K562 (cell line): ENCODE measurements around the gene SLC4A11. TPM values are rescaled to one million over a fixed set of nuclear protein-coding genes. Genes with fewer than 3 reads are reported as not detected.
A peak's percentile ranks its signal among the peaks of the same experiment; 100 is the strongest.

Experiments
- ATAC-seq: fragments of 200-7000 bp; cut with Tn5 transposase; 3 replicates; pipeline ENCODE4 v1.9.1; 2020; ENCODE audit warnings: moderate library complexity
- BruUV-seq: library from RNA; stranded (reverse); fragments of 400-500 nt; replicated peaks from 2 replicates; lab custom pipeline; 2021; lab: Mats Ljungman, UMichigan
- CTCF ChIA-PET: fragments of 300-600 bp; formaldehyde crosslinking; extraction: SDS; loops from one replicate; lab custom pipeline; 2021; ENCODE audit warnings: low intra/inter-chr PET ratio; lab: Yijun Ruan, JAX
- POLR2A ChIA-PET: fragments of 300-600, 350-650 bp; sonication (Branson Sonifier 250); formaldehyde crosslinking; extraction: SDS; loops from one replicate; lab custom pipeline; 2021; ENCODE audit warnings: antibody characterized with exemption, inconsistent platforms; lab: Yijun Ruan, JAX
- DNase-seq, 4 experiments: peaks; one replicate each; pipeline versions ENCODE4 v3.0.0 to v3.0.0-alpha.2; 2011 to 2018; ENCODE audit warnings: low spot score in 3 of 4, mixed read lengths in 3 of 4; ENCODE audit errors: extremely low read depth in 1 of 4
- FAIRE-seq: peaks from 2 replicates; lab custom pipeline; 2011; peaks lifted over from hg19 to GRCh38; lab: Jason Lieb, UNC
- H2AFZ ChIP-seq: 2 replicates; pipeline ENCODE4 v1.6.0; 2011; ENCODE audit warnings: low read depth, low read length, control low read depth, inconsistent platforms
- H3K27ac ChIP-seq: fragments of 200-600 bp; 3 replicates; pipeline ENCODE4 v1.8.0; 2011; ENCODE audit warnings: low read depth, mild to moderate bottlenecking, control low read depth, inconsistent platforms, low read length, moderate library complexity, mixed read lengths; ENCODE audit errors: extremely low read depth
- H3K27me3 ChIP-seq, 2 experiments: fragments of 300-600 bp in 1 of 2; 2 replicates in 1 of 2; 3 replicates in 1 of 2; pipeline versions ENCODE4 v1.6.0 to v1.8.0; 2011; ENCODE audit warnings: inconsistent platforms in 2 of 2, low read length in 2 of 2, mild to moderate bottlenecking in 1 of 2, mixed read lengths in 1 of 2, moderate library complexity in 1 of 2; ENCODE audit not compliant: control insufficient read depth in 2 of 2, insufficient read depth in 2 of 2
- H3K36me3 ChIP-seq: fragments of 300-600 bp; 3 replicates; pipeline ENCODE4 v1.8.0; 2011; ENCODE audit warnings: mild to moderate bottlenecking, low read length, inconsistent platforms; ENCODE audit not compliant: control insufficient read depth, insufficient read depth
- H3K4me1 ChIP-seq, 2 experiments: fragments of 200-600 bp in 1 of 2; replicated peaks in 1 of 2; 2 replicates in 1 of 2; 3 replicates in 1 of 2; pipeline versions ENCODE4 v1.5.1 to v1.8.0; 2011; ENCODE audit warnings: inconsistent platforms in 2 of 2, low read length in 2 of 2, mild to moderate bottlenecking in 1 of 2, mixed read lengths in 1 of 2, moderate library complexity in 1 of 2; ENCODE audit not compliant: control insufficient read depth in 2 of 2, insufficient read depth in 2 of 2
- H3K4me2 ChIP-seq: 2 replicates; pipeline ENCODE4 v1.6.1; 2011; ENCODE audit warnings: low read length, control low read depth, inconsistent platforms, mixed read lengths; ENCODE audit not compliant: insufficient read depth
- H3K4me3 ChIP-seq: fragments of 200-600 bp; sonication (generic), shearing (Covaris generic); 2 replicates; pipeline ENCODE4 v1.5.1; 2016; ENCODE audit warnings: control low read depth, inconsistent platforms
- H3K79me2 ChIP-seq: fragments of 200-600 bp; 3 replicates; pipeline ENCODE4 v1.8.0; 2011; ENCODE audit warnings: low read length, inconsistent platforms; ENCODE audit not compliant: control insufficient read depth, insufficient read depth
- H3K9ac ChIP-seq, 2 experiments: 2 replicates each; pipeline versions ENCODE4 v1.6.0 to v1.6.1; 2011; ENCODE audit warnings: low read depth in 2 of 2, low read length in 2 of 2, control low read depth in 1 of 2, inconsistent platforms in 1 of 2, mild to moderate bottlenecking in 1 of 2, mixed read lengths in 1 of 2; ENCODE audit not compliant: insufficient read depth in 1 of 2
- H3K9me1 ChIP-seq: one replicate; pipeline ENCODE4 v1.6.0; 2011; ENCODE audit warnings: inconsistent platforms, mild to moderate bottlenecking, low read length, moderate library complexity; ENCODE audit not compliant: control insufficient read depth, insufficient read depth
- H3K9me3 ChIP-seq: replicated peaks from 2 replicates; pipeline ENCODE4 v1.5.1; 2011; ENCODE audit warnings: low read depth, low read length, inconsistent platforms; ENCODE audit not compliant: control insufficient read depth, insufficient read depth
- H4K20me1 ChIP-seq: replicated peaks from 2 replicates; pipeline ENCODE4 v1.6.1; 2011; ENCODE audit warnings: low read length, inconsistent platforms, mixed read lengths; ENCODE audit not compliant: control insufficient read depth, insufficient read depth
- BCOR ChIP-seq: fragments of 450-650 bp; IDR thresholded peaks from 2 replicates; pipeline ENCODE4 v1.6.1; 2016
- ELF2 ChIP-seq: fragments of 250-450 bp; sonication (Bioruptor Pico); IDR thresholded peaks from 2 replicates; pipeline ENCODE4 v1.5.0; 2021; ENCODE audit warnings: mild to moderate bottlenecking
- HMG20A ChIP-seq: fragments of 450-650 bp; formaldehyde crosslinking; conservative IDR thresholded peaks from 2 replicates; pipeline ENCODE4 v1.4.0; 2020; ENCODE audit warnings: mild to moderate bottlenecking, mixed read lengths
- MEF2A ChIP-seq: IDR thresholded peaks from 2 replicates; pipeline ENCODE4 v1.6.1; 2011; ENCODE audit warnings: low read depth, mild to moderate bottlenecking, low read length, moderate library complexity; ENCODE audit not compliant: control insufficient read depth
- TAF9B ChIP-seq: fragments of 450-650 bp; IDR thresholded peaks from 2 replicates; pipeline ENCODE4 v1.6.1; 2018; ENCODE audit warnings: mild to moderate bottlenecking; ENCODE audit not compliant: partially characterized antibody
- ZBTB49 ChIP-seq: sonication (generic); formaldehyde crosslinking; IDR thresholded peaks from 2 replicates; pipeline ENCODE4 v1.8.0; 2022; ENCODE audit warnings: missing genetic modification reagents, mild to moderate bottlenecking, borderline replicate concordance
- ZFP36 ChIP-seq: fragments of 150-350 bp; IDR thresholded peaks from 2 replicates; pipeline ENCODE4 v1.6.1; 2018; ENCODE audit warnings: low read length, low read depth; ENCODE audit not compliant: partially characterized antibody
- ZNF436 ChIP-seq: fragments of 250-450, 450-650 bp; sonication (Bioruptor Pico); formaldehyde crosslinking; IDR thresholded peaks from 2 replicates; pipeline ENCODE4 v1.7.0; 2020; ENCODE audit warnings: mild to moderate bottlenecking
- WGBS: fragments of 100-300 bp; shearing (Covaris generic); methylation state at CpG from one replicate; pipeline ENCODE4 v1.1.6; 2016; ENCODE audit warnings: low coverage, mixed read lengths; ENCODE audit not compliant: insufficient coverage; ENCODE audit errors: missing lambda C conversion rate; 5-methylcytosine and 5-hydroxymethylcytosine counted together
- in situ Hi-C: fragments of 300-500 bp; cut with MboI; formaldehyde crosslinking; loops from 4 replicates; pipeline ENCODE4 v1.15.0; 2018; ENCODE audit warnings: inconsistent platforms, mixed read lengths
- intact Hi-C: fragments of 100-400 bp; cut with micrococcal nuclease; formaldehyde crosslinking; loops from 2 replicates; pipeline ENCODE4 v1.14.2; 2022
- polyA plus RNA-seq, 8 experiments: library from polyadenylated mRNA; depleted of rRNA in 4 of 8; stranded (reverse) in 5 of 8; unstranded in 3 of 8; fragments of >200 nt; fragmentation: Nextera tagmentation in 2 of 8; fragmentation: Illumina TruSeq in 1 of 8; extraction: Ambion mirVana in 2 of 8; extraction: Trizol in 1 of 8; gene quantifications; 2 replicates each; pipeline versions ENCODE4 v1.2.1 to v1.2.3, GENCODE V29; 2011 to 2014; ENCODE audit warnings: inconsistent platforms in 1 of 8, missing spikeins in 1 of 8
- total RNA-seq, 7 experiments: library from RNA; depleted of rRNA in 6 of 7; stranded (reverse); fragments of >200 nt in 6 of 7; fragmentation: Illumina TruSeq in 2 of 7; extraction: Trizol in 2 of 7; gene quantifications; 2 replicates each; pipeline versions ENCODE4 v1.2.1 to v1.2.3, GENCODE V29; 2011 to 2021; ENCODE audit warnings: low replicate concordance in 1 of 7
- TF ChIP-seq, protein P1 (sequence below): fragments of 250-450 bp; sonication (Bioruptor Pico); IDR thresholded peaks from 2 replicates; pipeline ENCODE4 v1.4.0; 2020; ENCODE audit warnings: mild to moderate bottlenecking, moderate library complexity, borderline replicate concordance
- TF ChIP-seq, protein P2 (sequence below): fragments of 450-650 bp; formaldehyde crosslinking; IDR thresholded peaks from 2 replicates; pipeline ENCODE4 v1.4.0; 2020; ENCODE audit warnings: mild to moderate bottlenecking, moderate library complexity

The SLC4A11 gene
- total and polyA plus RNA-seq, 9 of the 15 experiments (the other 6 are each of a cell fraction or from before 2014, with no cell fraction given), result 0.10 to 2.0 (median 0.20) TPM

GRCh38 chr20:3235666-3236324 lies 3.2 kb downstream of the SLC4A11 start:
- H3K4me1 ChIP-seq, result peaks cover 0 to 33% of the 10 kb centered on the region in 2 experiments; a peak in 2 of 5 replicates
- no peak overlapping the region for H3K4me3 ChIP-seq
- POLR2A ChIA-PET, result interaction anchor here (0.6 kb wide), 1 partner anchor 10 kb away, joined by 3 read pairs; no protein-coding TSS in a partner anchor
- DNase-seq (no peak), ATAC-seq (no peak), FAIRE-seq (no peak)
- no peak overlapping the region for H3K9ac ChIP-seq
- H2AFZ ChIP-seq, result no peak overlapping the region
- BruUV-seq, result no TSS peak
- CTCF ChIA-PET, result no interaction called here
- no peak overlapping the region for H3K27ac ChIP-seq
- in situ Hi-C loops, result no loop called here
- H3K4me2 ChIP-seq, result no peak overlapping the region
- H3K36me3 ChIP-seq, result no peaks in the 10 kb centered on the region
- H3K27me3 ChIP-seq, result peaks cover 8 to 50% of the 10 kb centered on the region in 2 experiments; a peak in 3 of 5 replicates
- no peaks in the 10 kb centered on the region for H3K9me1 ChIP-seq
- 13% methylated on average over 4 of the region's 4 CpGs for WGBS
- H3K9me3 ChIP-seq, result no peaks in the 10 kb centered on the region
- H4K20me1 ChIP-seq, result no peaks in the 10 kb centered on the region
- intact Hi-C loops, result no loop called here
- no peaks in the 10 kb centered on the region for H3K79me2 ChIP-seq
- TF ChIP-seq MEF2A, result no peak
- TF ChIP-seq ZFP36, result peak; percentile 94
- TF ChIP-seq ZNF436 (CRISPR knock-in tag), result peak; percentile 72; the same call in 1 of the 2 replicates
- TF ChIP-seq ZBTB49 (CRISPR knock-in tag), result no peak
- TF ChIP-seq, protein P1, sequence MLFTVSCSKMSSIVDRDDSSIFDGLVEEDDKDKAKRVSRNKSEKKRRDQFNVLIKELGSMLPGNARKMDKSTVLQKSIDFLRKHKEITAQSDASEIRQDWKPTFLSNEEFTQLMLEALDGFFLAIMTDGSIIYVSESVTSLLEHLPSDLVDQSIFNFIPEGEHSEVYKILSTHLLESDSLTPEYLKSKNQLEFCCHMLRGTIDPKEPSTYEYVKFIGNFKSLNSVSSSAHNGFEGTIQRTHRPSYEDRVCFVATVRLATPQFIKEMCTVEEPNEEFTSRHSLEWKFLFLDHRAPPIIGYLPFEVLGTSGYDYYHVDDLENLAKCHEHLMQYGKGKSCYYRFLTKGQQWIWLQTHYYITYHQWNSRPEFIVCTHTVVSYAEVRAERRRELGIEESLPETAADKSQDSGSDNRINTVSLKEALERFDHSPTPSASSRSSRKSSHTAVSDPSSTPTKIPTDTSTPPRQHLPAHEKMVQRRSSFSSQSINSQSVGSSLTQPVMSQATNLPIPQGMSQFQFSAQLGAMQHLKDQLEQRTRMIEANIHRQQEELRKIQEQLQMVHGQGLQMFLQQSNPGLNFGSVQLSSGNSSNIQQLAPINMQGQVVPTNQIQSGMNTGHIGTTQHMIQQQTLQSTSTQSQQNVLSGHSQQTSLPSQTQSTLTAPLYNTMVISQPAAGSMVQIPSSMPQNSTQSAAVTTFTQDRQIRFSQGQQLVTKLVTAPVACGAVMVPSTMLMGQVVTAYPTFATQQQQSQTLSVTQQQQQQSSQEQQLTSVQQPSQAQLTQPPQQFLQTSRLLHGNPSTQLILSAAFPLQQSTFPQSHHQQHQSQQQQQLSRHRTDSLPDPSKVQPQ (CRISPR knock-in tag), result no peak
- TF ChIP-seq, protein P2, sequence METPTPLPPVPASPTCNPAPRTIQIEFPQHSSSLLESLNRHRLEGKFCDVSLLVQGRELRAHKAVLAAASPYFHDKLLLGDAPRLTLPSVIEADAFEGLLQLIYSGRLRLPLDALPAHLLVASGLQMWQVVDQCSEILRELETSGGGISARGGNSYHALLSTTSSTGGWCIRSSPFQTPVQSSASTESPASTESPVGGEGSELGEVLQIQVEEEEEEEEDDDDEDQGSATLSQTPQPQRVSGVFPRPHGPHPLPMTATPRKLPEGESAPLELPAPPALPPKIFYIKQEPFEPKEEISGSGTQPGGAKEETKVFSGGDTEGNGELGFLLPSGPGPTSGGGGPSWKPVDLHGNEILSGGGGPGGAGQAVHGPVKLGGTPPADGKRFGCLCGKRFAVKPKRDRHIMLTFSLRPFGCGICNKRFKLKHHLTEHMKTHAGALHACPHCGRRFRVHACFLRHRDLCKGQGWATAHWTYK (CRISPR knock-in tag), result no peak
- TF ChIP-seq ELF2 (CRISPR knock-in tag), result no peak
- no peak for TF ChIP-seq TAF9B
- TF ChIP-seq BCOR, result peak; percentile 49; the same call in 1 of the 2 replicates
- no peak for TF ChIP-seq HMG20A (CRISPR knock-in tag)
